HL-60/S4 treated with retinoic acid at 250 ng/mL for 4 days and 3 days (cell line): ENCODE results near the gene UGGT2.
"Not testable (repeated sequence)": the region's sequence is repeated elsewhere in the genome, so short reads cannot be mapped to it uniquely, and the experiment has no call there.

Experiments
- in situ Hi-C: fragments of 300-500 bp; cut with MboI; formaldehyde crosslinking; loops from 2 replicates; pipeline ENCODE4 v1.7.0; 2022; ENCODE audit warnings: low sequenced_read_pairs

The UGGT2 gene

GRCh38 chr13:95987841-95988240 lies 65.4 kb downstream of the UGGT2 start:
- in situ Hi-C loops, result no loop called here

GRCh38 chr13:95982144-95982543 lies 71.1 kb downstream of the UGGT2 start:
- in situ Hi-C loops, result no loop called here

GRCh38 chr13:95972651-95973050 lies 80.5 kb downstream of the UGGT2 start:
- in situ Hi-C loops, result not testable (repeated sequence)

DNA sequence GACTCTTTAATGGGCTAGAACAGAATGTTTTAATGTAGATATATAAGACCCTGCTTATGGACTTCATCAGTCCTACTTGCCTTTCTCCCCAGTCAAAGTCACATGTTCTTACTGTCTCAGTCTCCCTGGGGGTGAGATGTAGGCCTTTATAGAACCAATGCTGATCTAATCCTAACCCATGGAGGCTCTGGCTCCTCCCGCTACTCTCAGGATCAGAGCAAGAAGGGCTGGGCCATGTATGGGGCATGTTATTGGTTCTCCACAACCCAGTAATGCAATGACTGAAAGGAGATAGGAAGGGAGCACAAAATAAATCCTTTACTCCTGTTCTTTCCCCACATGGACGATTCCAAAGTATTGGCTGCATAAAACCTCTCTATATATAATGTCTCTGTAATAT lies 82.3 kb downstream of the UGGT2 start:
- in situ Hi-C loops, result no loop called here

- in situ Hi-C loops, result no loop called here
Observed at GRCh38 chr13:95968906-95969305, 84.3 kb downstream of the UGGT2 start.

- in situ Hi-C loops, result no loop called here
Observed at GRCh38 chr13:95957331-95957730, 95.9 kb downstream of the UGGT2 start.

DNA sequence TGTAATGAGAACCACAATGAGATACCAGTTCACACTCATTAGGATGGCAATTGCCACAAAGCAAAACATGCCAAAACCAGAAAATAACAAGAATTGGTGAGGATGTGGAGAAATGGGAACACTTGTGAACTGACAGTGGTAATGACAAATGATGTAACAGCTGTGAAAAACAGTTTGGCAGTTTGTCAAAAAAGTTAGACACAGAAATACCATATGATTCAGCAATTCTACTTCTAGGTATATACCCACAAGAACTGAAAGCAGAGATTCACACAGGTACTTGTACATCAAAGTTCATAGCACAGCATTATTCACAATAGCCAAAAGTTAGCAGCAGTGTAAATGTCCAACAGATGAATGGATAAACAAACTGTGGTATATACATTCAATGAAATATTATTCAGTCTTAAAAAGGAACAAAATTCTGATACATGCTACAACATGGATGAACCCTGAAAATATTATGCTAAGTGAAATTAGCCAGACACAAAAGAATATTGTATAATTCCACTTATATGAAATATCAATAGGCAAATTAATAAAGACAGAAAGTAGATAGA lies 96.5 kb downstream of the UGGT2 start:
- in situ Hi-C loops, result no loop called here

DNA sequence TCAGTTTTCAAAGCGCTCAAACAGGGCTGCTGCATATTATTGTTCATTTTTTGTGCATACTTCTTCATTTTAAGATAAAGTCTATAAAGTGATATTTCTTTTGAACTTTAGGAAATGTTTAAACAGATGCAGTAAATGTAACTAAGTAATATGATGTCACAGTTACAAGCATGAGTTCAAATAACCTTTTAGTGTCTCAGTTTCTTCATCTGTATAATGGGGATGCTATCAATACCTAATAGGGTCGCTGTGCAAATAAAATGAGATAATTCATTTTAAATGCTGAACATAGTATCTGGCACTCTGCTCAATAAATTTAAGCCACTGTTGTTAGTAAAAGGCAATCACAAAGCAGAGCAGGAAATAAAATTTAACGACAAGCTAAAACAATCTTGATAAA lies 97.5 kb downstream of the UGGT2 start:
- in situ Hi-C loops, result no loop called here

- in situ Hi-C loops, result no loop called here
Observed at GRCh38 chr13:95955255-95955654, 97.9 kb downstream of the UGGT2 start.

DNA sequence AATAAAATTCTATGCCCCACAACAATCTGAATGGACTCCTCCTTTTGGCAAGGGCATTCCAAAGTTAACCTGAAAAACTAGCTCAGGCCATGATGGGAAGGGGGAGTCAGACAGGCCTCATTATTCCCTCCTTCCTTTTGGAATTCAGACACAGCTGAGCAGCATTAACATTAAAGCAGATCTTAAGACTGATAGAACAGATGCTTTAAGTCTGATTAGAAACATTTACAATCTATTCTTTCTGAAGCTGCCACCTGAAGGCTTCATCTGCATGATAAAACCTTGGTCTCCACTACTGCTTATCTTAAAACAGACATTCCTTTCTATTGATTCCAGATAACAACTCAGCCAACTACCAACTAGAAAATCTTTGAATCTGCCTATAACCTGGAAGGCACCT lies 98.9 kb downstream of the UGGT2 start:
- in situ Hi-C loops, result no loop called here

- in situ Hi-C loops, result no loop called here
Observed at GRCh38 chr13:95950103-95950502, 103.1 kb downstream of the UGGT2 start.

GRCh38 chr13:95948656-95949055 lies 104.5 kb downstream of the UGGT2 start:
- in situ Hi-C loops, result no loop called here

DNA sequence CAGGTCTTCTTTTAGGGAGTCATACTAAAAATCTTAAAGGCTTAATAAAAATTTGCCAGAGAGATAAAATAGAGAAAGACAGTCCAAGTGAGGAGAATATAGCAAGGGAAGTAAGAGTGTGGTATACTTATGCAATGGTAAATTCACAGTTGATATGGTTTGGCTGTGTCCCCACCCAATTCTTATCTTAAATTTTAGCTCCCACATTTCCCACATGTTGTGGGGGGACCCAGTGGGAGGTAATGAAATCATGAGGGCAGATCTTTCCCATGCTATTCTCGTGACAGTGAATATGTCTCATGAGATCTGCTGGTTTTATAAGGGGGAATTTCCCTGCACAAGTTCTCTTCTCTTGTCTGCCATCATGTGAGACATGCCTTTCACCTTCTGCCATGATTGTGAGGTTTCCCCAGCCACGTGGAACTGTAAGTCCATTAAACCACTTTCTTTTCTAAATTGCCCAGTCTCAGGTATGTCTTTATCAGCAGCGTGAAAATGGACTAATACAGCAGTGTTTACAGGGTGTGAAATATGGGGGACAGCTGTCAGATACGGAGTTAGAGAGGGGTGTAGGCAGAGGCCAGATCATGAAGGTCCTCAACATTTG lies 115.4 kb downstream of the UGGT2 start:
- in situ Hi-C loops, result no loop called here

DNA sequence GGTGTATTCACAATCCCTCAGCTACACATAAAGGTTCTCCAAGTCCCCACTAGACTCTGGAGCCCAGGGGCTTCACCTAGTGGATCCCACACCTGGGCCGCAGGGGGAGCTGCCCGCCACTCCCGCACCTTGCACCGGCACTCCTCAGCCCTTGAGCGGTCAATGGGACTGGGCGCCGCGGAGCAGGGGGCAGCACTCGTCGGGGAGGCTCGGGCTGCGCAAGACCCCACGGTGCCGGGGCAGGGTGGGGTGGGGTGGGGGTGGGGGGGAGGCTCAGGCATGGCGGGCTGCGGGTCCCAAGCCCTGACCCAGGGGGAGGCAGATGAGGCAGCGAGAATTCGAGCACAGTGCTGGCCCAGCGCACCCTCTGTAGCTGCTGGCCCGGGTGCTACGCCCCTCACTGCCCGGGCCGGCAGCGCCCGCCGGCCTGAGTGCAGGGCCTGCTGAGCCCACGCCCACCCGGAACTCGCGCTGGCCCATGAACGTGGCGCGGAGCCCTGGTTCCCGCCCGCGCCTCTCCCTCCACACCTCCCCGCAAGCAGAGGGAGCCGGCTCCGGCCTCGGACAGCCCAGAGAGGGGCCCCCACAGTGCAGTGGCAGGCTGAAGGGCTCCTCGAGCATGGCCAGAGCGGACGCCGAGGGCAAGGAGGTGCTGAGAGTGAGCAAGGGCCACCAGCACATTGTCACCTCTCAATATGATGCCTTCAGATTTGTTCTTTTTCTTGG lies 121.7 kb downstream of the UGGT2 start:
- in situ Hi-C loops, result no loop called here

DNA sequence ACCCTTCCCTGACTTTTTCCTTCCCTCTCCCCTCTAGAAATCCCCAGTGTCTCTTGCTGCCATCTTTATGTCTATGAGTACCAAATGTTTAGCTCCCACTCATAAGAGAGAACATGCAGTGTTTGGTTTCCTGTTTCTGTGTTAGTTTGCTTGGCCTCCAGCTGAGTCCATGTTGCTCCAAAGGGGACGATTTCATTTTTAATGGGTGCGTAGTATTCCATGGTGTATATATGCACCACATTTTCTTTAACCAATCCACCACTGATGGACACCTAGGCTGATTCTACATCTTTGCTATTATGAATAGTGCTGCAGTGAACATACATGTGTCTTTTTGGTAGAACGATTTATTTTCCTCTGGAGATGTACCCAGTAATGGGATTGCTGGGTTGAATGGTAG lies 123.8 kb downstream of the UGGT2 start:
- in situ Hi-C loops, result no loop called here

- in situ Hi-C loops, result not testable (repeated sequence)
Observed at GRCh38 chr13:95928367-95928906, 124.8 kb downstream of the UGGT2 start.

- in situ Hi-C loops, result no loop called here
Observed at GRCh38 chr13:95926231-95926630, 127.0 kb downstream of the UGGT2 start.

DNA sequence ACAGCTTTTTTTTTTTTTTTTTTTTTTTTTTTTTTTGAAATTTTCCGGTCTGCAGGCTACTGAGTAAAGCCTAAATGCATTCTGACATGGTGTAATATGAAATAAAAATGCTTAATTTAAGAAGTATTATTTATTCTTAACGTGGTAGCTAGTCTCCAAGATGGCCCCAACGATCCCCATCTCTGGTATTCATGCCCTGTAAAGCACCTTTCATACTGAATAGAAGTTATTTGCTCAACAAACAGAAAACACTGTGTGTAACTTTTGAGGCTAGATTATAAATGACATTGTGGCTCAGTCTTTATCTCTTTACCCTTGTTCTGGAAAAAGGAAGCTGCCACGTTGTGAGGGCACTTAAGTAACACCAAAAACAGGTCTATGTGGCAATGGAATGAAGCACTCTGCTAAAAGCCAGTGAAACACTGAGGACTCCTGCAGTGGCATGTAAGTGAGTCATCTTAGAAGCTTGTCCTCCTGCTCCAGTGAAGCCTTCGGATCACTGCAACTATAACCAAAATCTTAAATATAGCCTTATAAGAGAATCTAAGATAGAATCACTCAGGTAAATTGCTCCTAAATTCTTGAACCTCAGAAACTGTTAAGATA lies 128.7 kb downstream of the UGGT2 start:
- in situ Hi-C loops, result no loop called here

DNA sequence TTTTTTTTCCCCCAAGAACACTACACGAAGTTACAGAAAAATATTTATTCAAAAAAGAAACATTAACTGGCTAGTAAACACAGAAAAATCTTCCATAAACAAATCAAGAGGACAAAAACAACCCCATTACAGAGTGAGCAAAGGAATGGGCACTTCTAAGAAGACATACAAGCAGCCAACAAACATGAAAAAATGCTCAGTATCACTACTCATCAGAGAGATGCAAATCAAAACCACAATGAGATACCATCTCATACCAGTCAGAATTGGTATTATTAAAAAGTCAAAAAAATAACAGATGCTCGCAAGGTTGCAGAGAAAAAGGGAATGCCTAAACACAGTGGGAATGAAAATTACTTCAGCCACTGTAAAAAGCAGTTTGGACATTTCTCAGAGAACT lies 131.7 kb downstream of the UGGT2 start:
- in situ Hi-C loops, result no loop called here

GRCh38 chr13:95920485-95920884 lies 132.7 kb downstream of the UGGT2 start:
- in situ Hi-C loops, result no loop called here

DNA sequence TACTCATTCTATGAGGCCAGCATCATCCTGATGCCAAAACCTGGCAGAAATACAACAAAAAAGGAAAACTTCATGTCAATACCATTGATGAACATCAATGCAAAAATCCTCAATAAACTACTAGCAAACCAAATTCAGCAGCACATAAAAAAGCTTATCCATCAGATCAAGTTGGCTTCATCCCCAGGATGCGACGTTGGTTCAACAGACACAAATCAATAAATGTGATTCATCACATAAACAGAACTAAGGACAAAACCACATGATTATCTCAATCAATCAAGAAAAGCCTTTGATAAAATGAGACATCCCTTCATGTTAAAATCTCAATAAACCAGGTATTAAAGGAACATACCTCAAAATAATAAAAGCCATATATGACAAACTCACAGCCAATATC lies 134.3 kb downstream of the UGGT2 start:
- in situ Hi-C loops, result no loop called here

GRCh38 chr13:95914991-95915501 lies 138.2 kb downstream of the UGGT2 start:
- in situ Hi-C loops, result no loop called here
